DMS79 (cell line): Measurements from ENCODE around the gene HAPSTR1.
"Not testable (repeated sequence)": the region's sequence is repeated elsewhere in the genome, so short reads cannot be mapped to it uniquely, and the experiment has no call there.

Experiments
- DNase-seq: peaks from one replicate; lab custom pipeline; 2025; lab: John Stamatoyannopoulos, UW

Gene HAPSTR1, protein sequence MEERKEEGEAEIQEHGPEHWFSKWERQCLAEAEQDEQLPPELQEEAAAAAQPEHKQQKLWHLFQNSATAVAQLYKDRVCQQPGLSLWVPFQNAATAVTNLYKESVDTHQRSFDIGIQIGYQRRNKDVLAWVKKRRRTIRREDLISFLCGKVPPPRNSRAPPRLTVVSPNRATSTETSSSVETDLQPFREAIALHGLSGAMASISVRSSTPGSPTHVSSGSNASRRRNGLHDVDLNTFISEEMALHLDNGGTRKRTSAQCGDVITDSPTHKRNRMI

GRCh38 chr16:9090960-9091866, at the start of gene HAPSTR1:
TSS of gene HAPSTR1 (plus strand) at chr16:9091644. CDS start at chr16:9092045, 401 bp downstream.
- peak; percentile 98 for DNase-seq

DNA sequence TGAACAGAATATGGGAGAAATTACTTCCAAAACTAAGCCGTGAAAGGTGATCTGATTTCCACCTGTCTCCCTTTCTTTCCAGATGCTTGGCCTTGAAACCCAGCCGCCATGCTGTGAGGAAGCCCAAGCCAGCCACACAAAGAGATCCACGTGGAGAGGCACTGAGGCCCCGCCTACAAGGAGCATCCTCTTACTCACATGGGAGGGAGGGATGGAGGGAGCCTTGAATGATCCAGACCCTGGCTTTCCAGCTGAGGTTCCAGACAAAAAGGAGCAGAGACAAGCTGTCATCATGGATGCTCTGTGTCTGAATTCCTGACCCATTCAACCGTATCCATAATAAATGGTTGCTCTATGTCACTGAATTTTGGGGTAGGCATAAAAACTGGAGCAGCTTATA, 48.9 kb upstream of the HAPSTR1 start:
- no peak for DNase-seq

DNA sequence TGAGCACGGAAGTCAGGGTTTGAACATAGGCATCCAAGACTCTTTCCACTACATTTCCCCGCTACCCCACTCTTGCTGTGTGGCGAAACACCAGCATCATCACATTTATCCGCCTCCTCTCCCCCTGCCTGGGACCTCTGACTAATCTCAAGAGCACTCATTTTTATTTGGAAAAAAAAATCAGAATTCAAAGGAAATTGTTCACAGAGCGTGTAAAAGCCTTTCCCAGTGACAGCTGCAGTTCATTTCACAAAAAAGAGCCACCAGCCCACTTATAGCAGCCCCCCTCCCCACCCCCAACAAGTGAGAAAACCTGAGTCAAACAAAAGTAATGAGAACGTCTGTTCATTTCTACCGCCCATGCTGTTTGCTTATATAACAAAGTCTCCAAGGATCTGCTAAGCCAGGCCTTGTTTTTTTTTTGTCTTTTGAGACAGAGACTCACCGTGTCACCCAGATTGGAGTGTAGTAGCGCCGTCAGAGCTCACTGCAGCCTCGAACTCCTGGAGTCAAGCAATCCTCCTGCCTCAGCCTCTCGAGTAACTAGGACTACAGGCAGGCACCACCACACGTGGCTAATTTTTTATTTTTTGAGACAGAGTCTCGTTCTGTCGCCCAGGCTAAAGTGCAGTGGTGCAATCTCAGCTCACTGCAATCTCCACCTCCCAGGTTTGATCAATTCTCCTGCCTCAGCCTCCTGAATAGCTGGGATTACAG, 48.3 kb upstream of the HAPSTR1 start:
- no peak for DNase-seq

- not testable (repeated sequence) for DNase-seq
Measured at GRCh38 chr16:9045562-9045961, 45.9 kb upstream of the HAPSTR1 start.

GRCh38 chr16:9046667-9047055, 44.8 kb upstream of the HAPSTR1 start:
- no peak for DNase-seq

DNA sequence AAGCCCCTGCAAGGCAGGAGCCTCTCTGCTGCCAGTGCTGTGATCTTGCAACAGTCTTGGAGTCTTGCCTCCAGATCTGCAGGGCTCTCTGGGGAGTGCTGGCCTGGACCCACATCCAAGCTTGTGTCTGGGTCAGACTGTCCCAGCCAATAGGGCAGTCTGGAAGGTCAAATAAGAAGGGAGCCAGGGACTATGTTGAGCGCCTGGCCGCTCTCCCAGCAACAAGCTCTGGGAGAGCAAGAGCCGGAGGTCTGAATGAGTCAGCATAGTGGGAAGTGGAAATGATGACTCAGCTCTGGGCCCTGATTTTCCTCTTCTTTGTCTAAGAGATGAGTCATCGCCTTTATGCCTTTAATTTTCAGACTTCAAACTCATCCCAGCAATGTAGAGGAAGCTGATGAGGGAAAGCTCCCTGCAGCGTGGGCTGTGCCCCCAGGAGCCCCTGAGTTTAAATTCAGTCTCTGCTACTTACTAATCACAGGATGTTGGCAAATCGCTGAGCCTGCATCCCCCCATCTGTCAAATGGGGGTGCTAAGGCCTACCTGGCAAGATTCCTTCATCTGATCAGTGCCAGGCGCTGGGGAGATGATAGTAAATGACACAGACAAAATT, 43.6 kb upstream of the HAPSTR1 start:
- peak; percentile 8 for DNase-seq

- DNase-seq, result no peak
Measured at GRCh38 chr16:9048302-9048700, 43.1 kb upstream of the HAPSTR1 start.

GRCh38 chr16:9049241-9049640, 42.2 kb upstream of the HAPSTR1 start:
- DNase-seq, result no peak

DNA sequence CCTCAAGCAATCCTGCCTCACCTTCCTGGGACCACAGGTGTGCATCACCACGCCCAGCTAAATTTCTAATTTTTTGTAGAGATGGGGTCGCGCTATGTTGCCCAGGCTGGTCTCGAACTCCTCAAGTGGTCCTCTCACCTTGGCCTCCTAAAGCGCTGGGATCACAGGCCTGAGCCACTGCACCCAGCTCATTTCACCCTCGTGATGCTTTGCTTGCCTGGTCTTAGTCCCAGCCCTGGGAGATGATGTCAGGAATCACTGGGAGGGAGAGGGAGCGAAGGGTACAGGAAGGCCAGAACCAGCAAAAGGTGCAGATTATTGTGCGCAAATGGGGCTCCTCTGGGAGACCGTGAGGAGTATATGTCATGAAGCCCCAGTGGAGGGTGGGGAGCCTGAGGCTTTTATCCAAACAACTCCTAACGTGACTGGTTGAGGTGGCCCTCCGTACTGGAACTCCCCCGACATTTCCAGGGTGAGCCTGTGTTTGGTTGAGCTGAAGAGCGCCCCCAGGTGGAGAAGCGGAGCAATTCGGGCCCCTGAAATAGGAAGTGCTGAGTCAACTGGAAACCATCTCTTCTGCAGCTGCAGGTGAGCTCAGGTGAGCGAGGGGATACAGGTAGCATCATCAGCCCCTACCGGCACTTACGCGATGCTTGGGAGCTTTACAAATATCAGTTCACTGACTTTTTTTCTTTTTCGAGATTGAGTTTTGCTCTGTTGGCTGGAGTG, 41.2 kb upstream of the HAPSTR1 start:
- no peak for DNase-seq

- no peak for DNase-seq
Measured at GRCh38 chr16:9053006-9053601, 38.3 kb upstream of the HAPSTR1 start.

DNA sequence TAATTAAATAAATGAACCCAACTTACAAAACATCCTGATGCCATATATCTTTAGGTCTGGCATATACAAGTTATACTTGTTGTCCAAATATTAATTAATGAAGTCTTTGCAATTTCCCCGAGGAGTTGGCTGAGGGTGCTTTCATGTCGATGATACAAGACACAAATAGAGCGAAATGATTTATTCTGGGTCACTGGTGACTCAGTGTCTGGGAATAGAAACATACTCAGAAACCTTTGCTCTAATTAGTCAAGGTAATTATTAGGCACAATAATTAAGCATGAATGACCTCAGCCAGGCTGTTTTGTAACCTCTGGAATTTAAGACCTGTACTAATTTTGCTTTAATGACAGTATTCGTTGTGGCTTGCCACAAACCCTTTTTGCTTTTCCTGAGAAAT, 37.0 kb upstream of the HAPSTR1 start:
- DNase-seq, result no peak

- DNase-seq, result no peak
Measured at GRCh38 chr16:9055115-9055514, 36.3 kb upstream of the HAPSTR1 start.

GRCh38 chr16:9055661-9056060, 35.8 kb upstream of the HAPSTR1 start:
- no peak for DNase-seq

- DNase-seq, result no peak
Measured at GRCh38 chr16:9056061-9056460, 35.4 kb upstream of the HAPSTR1 start.

- no peak for DNase-seq
Measured at GRCh38 chr16:9058211-9058610, 33.2 kb upstream of the HAPSTR1 start.

DNA sequence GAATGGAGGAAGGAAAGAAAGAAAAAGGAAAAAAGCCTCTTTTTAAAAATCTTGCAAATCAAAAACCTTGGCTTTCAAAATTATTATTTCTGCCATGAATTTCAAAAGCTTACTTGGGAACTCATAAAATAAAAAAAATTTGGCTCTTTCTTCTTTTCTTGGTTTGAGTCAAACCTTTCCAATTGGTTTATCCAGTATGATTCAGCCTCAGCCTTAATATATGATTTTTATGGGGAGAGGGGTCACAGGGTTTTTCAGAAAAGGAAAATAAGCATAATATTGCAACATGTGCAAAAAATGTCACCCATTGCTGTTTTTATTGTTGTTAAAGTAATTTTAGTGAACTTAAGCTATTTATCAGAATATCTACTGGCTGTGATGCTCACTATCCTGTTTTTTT, 31.2 kb upstream of the HAPSTR1 start:
- DNase-seq, result no peak

GRCh38 chr16:9061358-9061813, 30.1 kb upstream of the HAPSTR1 start:
- no peak for DNase-seq

- DNase-seq, result no peak
Measured at GRCh38 chr16:9062301-9062700, 29.1 kb upstream of the HAPSTR1 start.

DNA sequence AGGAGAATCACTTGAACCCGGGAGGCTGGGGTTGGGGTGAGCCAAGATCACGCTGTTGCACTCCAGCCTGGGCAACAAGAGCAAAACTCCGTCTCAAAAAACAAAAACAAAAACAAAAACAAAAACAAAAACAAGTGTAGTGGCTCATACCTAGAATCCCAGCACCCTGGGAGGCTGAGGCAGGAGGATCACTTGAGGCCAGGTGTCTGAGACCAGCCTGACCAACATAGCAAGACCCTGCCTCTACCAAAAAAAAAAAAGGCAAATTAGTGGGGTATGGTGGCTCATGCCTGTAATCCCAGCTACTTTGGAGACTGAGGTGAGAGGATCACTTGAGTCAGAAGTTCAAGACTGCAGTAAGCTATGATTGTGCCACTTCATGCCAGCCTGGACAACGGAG, 26.4 kb upstream of the HAPSTR1 start:
- DNase-seq, result no peak

DNA sequence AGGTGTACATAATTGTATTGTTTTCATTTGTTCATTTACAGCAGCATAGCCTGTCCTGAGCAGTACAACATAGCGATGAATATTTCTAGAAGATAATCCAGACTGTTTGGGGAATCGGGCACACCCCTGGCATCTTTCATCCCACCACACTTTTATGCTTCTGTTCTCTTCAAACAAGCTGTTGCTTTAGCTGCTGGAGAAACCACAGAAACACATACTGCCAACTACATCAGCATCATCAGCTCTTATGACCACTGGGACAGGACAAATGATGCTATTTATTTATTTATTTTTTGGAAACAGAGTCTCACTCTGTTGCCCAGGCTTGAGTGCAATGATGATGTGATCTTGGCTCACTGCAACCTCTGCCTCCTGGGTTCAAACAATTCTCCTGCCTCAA, 22.6 kb upstream of the HAPSTR1 start:
- DNase-seq, result no peak

DNA sequence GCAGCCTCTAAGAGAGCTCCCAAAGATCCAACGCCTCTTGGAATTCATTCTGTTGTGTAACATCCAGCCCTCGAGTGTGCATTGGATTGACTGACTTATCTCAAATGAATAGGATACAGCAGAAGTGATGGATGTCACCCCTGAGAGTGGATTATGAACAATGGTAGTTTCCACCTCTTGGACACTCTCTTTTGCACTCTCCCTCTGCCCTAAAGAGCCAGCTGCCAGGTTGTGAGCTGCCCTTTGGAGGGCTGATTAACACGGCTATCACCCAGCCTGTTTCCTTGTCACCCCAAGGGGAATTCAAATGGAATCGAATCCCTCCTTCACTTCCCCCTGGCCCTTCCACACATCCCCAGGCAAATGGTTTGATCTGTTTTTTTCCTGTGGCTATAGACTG, 21.2 kb upstream of the HAPSTR1 start:
- no peak for DNase-seq
